ENCODE results near the gene IGFBP2.

IGFBP2 gene

GRCh38 chr2:216688731-216689340 is 55.6 kb downstream of the IGFBP2 start:
- DNase-seq, result no peak

GRCh38 chr2:216689397-216689796 is 56.2 kb downstream of the IGFBP2 start:
- no peak for DNase-seq

GRCh38 chr2:216690456-216690852 is 57.2 kb downstream of the IGFBP2 start:
- DNase-seq, result no peak

GRCh38 chr2:216690853-216691741 is 57.9 kb downstream of the IGFBP2 start:
- DNase-seq, result peak; percentile 77

GRCh38 chr2:216692636-216693413 is 59.6 kb downstream of the IGFBP2 start:
- DNase-seq, result peak; percentile 64

- no peak for DNase-seq
Observed at GRCh38 chr2:216693414-216694080, 60.3 kb downstream of the IGFBP2 start.

- DNase-seq, result peak; percentile 55
Observed at GRCh38 chr2:216694082-216694825, 61.0 kb downstream of the IGFBP2 start.

- DNase-seq, result no peak
Observed at GRCh38 chr2:216694826-216695217, 61.6 kb downstream of the IGFBP2 start.

GRCh38 chr2:216695401-216695821 is 62.2 kb downstream of the IGFBP2 start, which contains the start of gene IGFBP5:
Gene IGFBP5 (minus strand): TSS chr2:216695549. CDS start chr2:216694775, 774 bp downstream.
- DNase-seq, result no peak

GRCh38 chr2:216696321-216696720 is 63.1 kb downstream of the IGFBP2 start:
- DNase-seq, result no peak

- DNase-seq, result peak; percentile 39
Observed at GRCh38 chr2:216696751-216697560, 63.7 kb downstream of the IGFBP2 start.

GRCh38 chr2:216698293-216698692 is 65.1 kb downstream of the IGFBP2 start:
- DNase-seq, result no peak

- peak; percentile 24 for DNase-seq
Observed at GRCh38 chr2:216698895-216699294, 65.7 kb downstream of the IGFBP2 start.

GRCh38 chr2:216700088-216700567 is 66.9 kb downstream of the IGFBP2 start:
- no peak for DNase-seq

- DNase-seq, result no peak
Observed at GRCh38 chr2:216700781-216701180, 67.6 kb downstream of the IGFBP2 start.

GRCh38 chr2:216701544-216701943 is 68.3 kb downstream of the IGFBP2 start:
- DNase-seq, result no peak

GRCh38 chr2:216702756-216703155 is 69.5 kb downstream of the IGFBP2 start:
- no peak for DNase-seq

GRCh38 chr2:216710551-216711301 is 77.5 kb downstream of the IGFBP2 start:
- no peak for DNase-seq

- DNase-seq, result no peak
Observed at GRCh38 chr2:216711348-216711747, 78.1 kb downstream of the IGFBP2 start.

- DNase-seq, result no peak
Observed at GRCh38 chr2:216713691-216714336, 80.6 kb downstream of the IGFBP2 start.
